ENCODE data around the gene PHLDA1. TPM values are rescaled to one million over a fixed set of nuclear protein-coding genes. Genes with fewer than 3 reads are reported as not detected.

PHLDA1 gene
- total RNA-seq, 1 experiment from 2014 or later, result 34.9 TPM

DNA sequence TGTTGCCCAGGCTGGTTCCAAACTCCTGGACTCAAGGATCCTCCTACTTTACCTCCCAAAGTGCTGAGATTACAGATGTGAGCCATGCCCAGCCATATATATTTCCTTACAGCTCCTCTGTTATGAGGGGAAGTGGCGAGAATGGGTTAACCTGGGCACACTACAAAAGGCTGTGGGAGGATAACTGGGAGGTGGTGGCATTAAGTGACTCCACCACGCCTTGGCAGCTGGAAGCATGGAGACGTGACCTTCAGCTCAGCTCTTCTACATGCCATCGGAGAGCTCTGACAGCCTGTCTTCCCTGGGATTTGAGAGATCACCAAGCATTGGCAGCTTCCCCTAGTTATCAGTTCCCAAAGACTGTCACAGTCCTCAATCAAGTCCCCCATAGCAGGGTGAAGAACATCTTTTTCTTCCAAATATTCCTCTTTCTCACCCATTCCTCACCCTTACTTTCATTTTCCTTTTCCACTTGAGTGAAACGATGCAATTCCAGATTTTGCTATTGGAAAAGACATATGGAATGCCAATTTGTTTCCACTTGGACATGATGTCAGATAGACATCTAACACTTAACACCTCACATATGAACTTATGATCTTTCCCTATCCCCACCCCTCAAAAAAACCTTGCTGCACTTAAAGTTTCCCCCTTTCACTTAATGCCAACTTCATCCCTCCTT, 48.5 kb downstream of the PHLDA1 start:
- Mint-ChIP-seq H3K9me3 (peaks cover 5% of the 10 kb centered on the region), H3K36me3 (no peaks in the 10 kb centered on the region; the same call in none of the 2 replicates), H3K4me1 (peaks cover 48% of the 10 kb centered on the region), H3K27me3 (ENCODE audit: low read depth) (no peaks in the 10 kb centered on the region), H3K4me3 (no peak overlapping the region), H3K27ac (peak overlapping the region; percentile 75; the same call in 1 of the 2 replicates)
- ATAC-seq (no peak), DNase-seq (ENCODE audit: low spot score) (no peak)
- POLR2A ChIA-PET, result no interaction called here
- CTCF ChIA-PET, result no interaction called here
- TF ChIP-seq, protein P1, sequence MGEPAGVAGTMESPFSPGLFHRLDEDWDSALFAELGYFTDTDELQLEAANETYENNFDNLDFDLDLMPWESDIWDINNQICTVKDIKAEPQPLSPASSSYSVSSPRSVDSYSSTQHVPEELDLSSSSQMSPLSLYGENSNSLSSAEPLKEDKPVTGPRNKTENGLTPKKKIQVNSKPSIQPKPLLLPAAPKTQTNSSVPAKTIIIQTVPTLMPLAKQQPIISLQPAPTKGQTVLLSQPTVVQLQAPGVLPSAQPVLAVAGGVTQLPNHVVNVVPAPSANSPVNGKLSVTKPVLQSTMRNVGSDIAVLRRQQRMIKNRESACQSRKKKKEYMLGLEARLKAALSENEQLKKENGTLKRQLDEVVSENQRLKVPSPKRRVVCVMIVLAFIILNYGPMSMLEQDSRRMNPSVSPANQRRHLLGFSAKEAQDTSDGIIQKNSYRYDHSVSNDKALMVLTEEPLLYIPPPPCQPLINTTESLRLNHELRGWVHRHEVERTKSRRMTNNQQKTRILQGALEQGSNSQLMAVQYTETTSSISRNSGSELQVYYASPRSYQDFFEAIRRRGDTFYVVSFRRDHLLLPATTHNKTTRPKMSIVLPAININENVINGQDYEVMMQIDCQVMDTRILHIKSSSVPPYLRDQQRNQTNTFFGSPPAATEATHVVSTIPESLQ (CRISPR knock-in tag; IDR thresholded peaks at IDR 0.05), result no peak
- TF ChIP-seq GABPB1 (CRISPR knock-in tag; IDR thresholded peaks at IDR 0.05), result no peak
- TF ChIP-seq EMX1 (CRISPR knock-in tag; IDR thresholded peaks at IDR 0.05), result no peak
- no peak for TF ChIP-seq MLX (CRISPR knock-in tag; IDR thresholded peaks at IDR 0.05)
- no peak for TF ChIP-seq E2F5 (CRISPR knock-in tag; IDR thresholded peaks at IDR 0.05)
- TF ChIP-seq, protein P2, sequence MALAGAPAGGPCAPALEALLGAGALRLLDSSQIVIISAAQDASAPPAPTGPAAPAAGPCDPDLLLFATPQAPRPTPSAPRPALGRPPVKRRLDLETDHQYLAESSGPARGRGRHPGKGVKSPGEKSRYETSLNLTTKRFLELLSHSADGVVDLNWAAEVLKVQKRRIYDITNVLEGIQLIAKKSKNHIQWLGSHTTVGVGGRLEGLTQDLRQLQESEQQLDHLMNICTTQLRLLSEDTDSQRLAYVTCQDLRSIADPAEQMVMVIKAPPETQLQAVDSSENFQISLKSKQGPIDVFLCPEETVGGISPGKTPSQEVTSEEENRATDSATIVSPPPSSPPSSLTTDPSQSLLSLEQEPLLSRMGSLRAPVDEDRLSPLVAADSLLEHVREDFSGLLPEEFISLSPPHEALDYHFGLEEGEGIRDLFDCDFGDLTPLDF (CRISPR knock-in tag; IDR thresholded peaks at IDR 0.05), result no peak
- TF ChIP-seq NFE2L1 (CRISPR knock-in tag; IDR thresholded peaks at IDR 0.05), result no peak
- TF ChIP-seq, protein P3, sequence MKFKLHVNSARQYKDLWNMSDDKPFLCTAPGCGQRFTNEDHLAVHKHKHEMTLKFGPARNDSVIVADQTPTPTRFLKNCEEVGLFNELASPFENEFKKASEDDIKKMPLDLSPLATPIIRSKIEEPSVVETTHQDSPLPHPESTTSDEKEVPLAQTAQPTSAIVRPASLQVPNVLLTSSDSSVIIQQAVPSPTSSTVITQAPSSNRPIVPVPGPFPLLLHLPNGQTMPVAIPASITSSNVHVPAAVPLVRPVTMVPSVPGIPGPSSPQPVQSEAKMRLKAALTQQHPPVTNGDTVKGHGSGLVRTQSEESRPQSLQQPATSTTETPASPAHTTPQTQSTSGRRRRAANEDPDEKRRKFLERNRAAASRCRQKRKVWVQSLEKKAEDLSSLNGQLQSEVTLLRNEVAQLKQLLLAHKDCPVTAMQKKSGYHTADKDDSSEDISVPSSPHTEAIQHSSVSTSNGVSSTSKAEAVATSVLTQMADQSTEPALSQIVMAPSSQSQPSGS (CRISPR knock-in tag; IDR thresholded peaks at IDR 0.05; ENCODE audit: borderline replicate concordance, low read depth), result no peak
- TF ChIP-seq CBFB (CRISPR knock-in tag; IDR thresholded peaks at IDR 0.05; ENCODE audit: low read depth), result no peak
- TF ChIP-seq, protein P4, sequence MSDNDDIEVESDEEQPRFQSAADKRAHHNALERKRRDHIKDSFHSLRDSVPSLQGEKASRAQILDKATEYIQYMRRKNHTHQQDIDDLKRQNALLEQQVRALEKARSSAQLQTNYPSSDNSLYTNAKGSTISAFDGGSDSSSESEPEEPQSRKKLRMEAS (CRISPR knock-in tag; IDR thresholded peaks at IDR 0.05), result no peak
- TF ChIP-seq HMGXB4 (CRISPR knock-in tag; IDR thresholded peaks at IDR 0.05), result no peak
- no peak for TF ChIP-seq ZNF138 (CRISPR knock-in tag; conservative IDR thresholded peaks at IDR 0.05)
- no peak for TF ChIP-seq ELF4 (CRISPR knock-in tag; IDR thresholded peaks at IDR 0.05; ENCODE audit: low read depth)
- TF ChIP-seq AR (CRISPR knock-in tag; IDR thresholded peaks at IDR 0.05), result no peak
- no peak for TF ChIP-seq FOXK1 (CRISPR knock-in tag; IDR thresholded peaks at IDR 0.05)
- no peak for TF ChIP-seq ATF1 (CRISPR knock-in tag; IDR thresholded peaks at IDR 0.05)

All from WTC11 (cell line).